Myocyte (in vitro differentiated cells): Measurements from ENCODE around the gene PRCP. TPM values are rescaled to one million over a fixed set of nuclear protein-coding genes. Genes with fewer than 3 reads are reported as not detected.

Experiments
- DNase-seq: peaks from one replicate; pipeline ENCODE4 v3.0.0-alpha.2; 2012; ENCODE audit warnings: low read depth
- total RNA-seq: library from RNA; depleted of rRNA; stranded (reverse); fragments of >200 nt; gene quantifications from 2 replicates; pipeline ENCODE4 v1.2.3, GENCODE V29; 2014

The PRCP gene
- total RNA-seq, 1 donor from 2014 or later, result 29.6 TPM

GRCh38 chr11:82787981-82788380 lies 112.2 kb downstream of the PRCP start:
- DNase-seq, result no peak

DNA sequence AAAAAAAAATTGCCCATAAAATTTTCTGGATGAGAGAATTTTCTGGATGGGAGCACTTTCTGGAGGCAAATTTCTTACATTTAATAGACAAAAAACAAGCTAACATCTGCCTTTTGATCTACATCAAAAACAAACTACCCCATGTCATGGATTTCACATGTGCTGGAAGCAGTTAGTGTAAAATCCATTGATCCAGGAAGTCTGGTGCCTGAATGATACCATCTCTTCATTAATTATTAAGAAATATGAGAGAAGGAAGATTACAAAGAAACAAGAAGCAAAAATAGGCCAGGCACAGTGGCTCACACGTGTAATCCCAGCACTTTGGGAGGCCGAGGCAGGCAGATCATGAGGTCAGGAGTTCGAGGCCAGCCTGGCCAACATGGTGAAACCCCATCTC lies 113.4 kb downstream of the PRCP start:
- DNase-seq, result no peak

DNA sequence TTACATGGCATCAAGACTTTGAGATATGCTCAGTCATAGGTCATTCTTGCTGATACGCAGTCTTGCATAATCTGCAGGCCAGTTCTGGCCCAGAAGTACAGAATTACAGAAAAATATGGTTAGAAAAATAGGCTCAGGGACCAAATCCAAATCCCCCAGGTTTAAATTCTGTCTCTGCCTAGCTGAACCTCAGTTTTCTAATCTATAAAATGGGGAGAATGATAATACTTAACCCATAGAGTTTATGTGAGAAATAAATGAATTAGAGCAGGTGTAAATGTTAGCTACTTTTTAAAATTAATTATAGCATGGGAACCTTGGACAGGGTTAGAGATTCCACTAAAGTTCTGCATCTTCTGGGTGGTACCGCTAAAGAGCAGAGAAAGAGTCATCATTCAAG lies 114.2 kb downstream of the PRCP start:
- DNase-seq, result no peak

GRCh38 chr11:82782825-82783374 lies 117.3 kb downstream of the PRCP start:
- DNase-seq, result no peak

- no peak for DNase-seq
Observed at GRCh38 chr11:82778776-82779175, 121.5 kb downstream of the PRCP start.

- peak; percentile 35 for DNase-seq
Observed at GRCh38 chr11:82776377-82776776, 123.9 kb downstream of the PRCP start.

DNA sequence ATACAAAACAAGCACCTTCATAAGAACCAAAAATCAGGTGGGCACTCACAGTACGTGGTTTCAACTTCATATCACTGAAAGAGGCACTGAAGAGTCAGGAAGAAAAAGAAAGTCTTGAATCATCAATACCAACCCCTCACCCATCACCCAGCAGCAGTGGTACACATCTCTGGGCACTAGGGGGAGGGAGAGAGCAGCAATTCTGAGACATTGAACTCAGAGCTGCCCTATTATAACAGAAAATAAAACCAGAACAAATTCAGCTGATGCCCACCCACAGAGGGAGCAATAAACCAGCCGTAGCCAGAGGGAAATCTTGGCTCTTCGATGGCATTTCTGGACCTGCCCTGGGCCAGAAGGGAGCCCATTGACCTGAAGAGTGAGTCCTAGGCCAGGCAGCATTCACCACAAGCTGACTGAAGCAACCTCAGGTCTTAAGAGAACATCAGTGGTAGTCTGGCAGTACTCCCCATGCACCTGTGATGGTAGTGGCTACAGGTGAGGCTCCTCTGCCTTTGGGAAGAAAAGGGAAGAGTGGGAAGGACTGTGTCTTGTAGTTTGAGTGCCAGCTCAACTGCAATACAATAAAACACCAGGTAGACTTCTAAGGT lies 124.4 kb downstream of the PRCP start:
- DNase-seq, result peak; percentile 37

DNA sequence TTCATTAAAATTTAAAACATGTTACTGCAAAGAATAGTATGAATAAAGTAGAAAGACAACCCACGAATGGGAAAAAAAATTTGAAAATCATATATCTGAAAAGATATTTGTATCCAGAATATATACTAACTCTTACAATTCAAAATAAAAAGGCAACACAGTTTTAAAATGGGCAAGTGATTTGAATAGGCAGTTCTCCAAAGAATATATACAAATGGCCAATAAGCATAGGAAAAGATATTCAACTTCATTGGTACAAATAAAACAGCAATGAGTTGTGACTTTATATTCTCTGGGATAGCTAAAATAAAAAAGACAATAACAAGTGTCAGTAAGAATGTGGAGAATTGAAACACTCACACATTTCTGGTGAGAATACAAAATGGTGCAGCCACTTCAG lies 125.0 kb downstream of the PRCP start:
- DNase-seq, result no peak

Other genes with a start within 250 kb of the PRCP start
- not detected in 2 replicates for gene FAM181B, start 166.6 kb downstream of the PRCP start, total RNA-seq
- gene DDIAS, start 1.3 kb upstream of the PRCP start, total RNA-seq, result 0.94 and 1.2 TPM in 2 replicates
- gene RAB30, start 171.5 kb upstream of the PRCP start, total RNA-seq, result 13.6 and 23.0 TPM in 2 replicates